ENCODE data around the gene LUZP1.

DNA sequence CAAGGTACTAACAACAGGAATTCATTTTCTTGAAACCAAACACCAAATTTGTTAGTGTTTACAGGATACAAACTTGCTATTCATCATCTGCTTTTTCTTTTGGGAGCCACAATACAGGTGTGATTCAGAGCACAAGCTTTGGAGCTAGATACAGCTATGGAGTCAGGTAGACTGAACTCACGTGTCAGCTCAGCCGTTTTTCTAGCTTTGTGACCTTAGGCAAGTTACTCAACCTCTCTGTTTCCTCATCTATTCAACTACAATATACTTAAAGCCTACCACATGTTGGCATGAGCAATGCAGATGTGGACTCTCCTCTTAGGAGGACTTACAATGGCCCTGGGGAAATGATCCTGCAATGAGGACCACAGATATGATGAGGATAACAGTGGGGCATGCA lies 42.3 kb upstream of the LUZP1 start:
- TF ChIP-seq, protein P1, sequence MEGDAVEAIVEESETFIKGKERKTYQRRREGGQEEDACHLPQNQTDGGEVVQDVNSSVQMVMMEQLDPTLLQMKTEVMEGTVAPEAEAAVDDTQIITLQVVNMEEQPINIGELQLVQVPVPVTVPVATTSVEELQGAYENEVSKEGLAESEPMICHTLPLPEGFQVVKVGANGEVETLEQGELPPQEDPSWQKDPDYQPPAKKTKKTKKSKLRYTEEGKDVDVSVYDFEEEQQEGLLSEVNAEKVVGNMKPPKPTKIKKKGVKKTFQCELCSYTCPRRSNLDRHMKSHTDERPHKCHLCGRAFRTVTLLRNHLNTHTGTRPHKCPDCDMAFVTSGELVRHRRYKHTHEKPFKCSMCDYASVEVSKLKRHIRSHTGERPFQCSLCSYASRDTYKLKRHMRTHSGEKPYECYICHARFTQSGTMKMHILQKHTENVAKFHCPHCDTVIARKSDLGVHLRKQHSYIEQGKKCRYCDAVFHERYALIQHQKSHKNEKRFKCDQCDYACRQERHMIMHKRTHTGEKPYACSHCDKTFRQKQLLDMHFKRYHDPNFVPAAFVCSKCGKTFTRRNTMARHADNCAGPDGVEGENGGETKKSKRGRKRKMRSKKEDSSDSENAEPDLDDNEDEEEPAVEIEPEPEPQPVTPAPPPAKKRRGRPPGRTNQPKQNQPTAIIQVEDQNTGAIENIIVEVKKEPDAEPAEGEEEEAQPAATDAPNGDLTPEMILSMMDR (IDR thresholded peaks at IDR 0.05): no peak
- no peak for TF ChIP-seq POLR2A (IDR thresholded peaks at IDR 0.05)
